IMR-90 (cell line): ENCODE data around the gene MLH3. TPM values are rescaled to one million over a fixed set of nuclear protein-coding genes. Genes with fewer than 3 reads are reported as not detected.

Experiments
- ATAC-seq: fragments of 200-7000 bp; cut with Tn5 transposase; 2 replicates; pipeline ENCODE4 v1.9.1; 2020; ENCODE audit warnings: low read depth, mild to moderate bottlenecking, moderate library complexity
- BruUV-seq: library from RNA; stranded (reverse); fragments of 400-500 nt; replicated peaks from 2 replicates; lab custom pipeline; 2021; lab: Mats Ljungman, UMichigan
- CTCF ChIA-PET: fragments of 300-600 bp; formaldehyde crosslinking; extraction: SDS; loops from one replicate; lab custom pipeline; 2021; ENCODE audit warnings: antibody characterized with exemption; lab: Yijun Ruan, JAX
- POLR2A ChIA-PET: fragments of 300-600 bp; sonication (Branson Sonifier 250); formaldehyde crosslinking; loops from one replicate; lab custom pipeline; 2022; ENCODE audit warnings: antibody characterized with exemption; ENCODE audit not compliant: unreplicated experiment; lab: Charles Lee
- DNase-seq: peaks from one replicate; pipeline ENCODE4 v3.0.0; 2013
- H2AFZ ChIP-seq: replicated peaks from 2 replicates; pipeline ENCODE3; 2013; ENCODE audit warnings: low read length, mild to moderate bottlenecking; ENCODE audit not compliant: poor library complexity
- H2AK5ac ChIP-seq: 2 replicates; pipeline ENCODE4 v1.6.1; 2013; ENCODE audit warnings: low read depth, low read length, inconsistent platforms
- H2AK9ac ChIP-seq: replicated peaks from 2 replicates; pipeline ENCODE3; 2013; ENCODE audit warnings: mild to moderate bottlenecking, low read depth, low read length, moderate library complexity; ENCODE audit not compliant: poor library complexity
- H2BK120ac ChIP-seq: 2 replicates; pipeline ENCODE4 v1.6.1; 2013; ENCODE audit warnings: low read depth, low read length, inconsistent platforms
- H2BK15ac ChIP-seq: 3 replicates; pipeline ENCODE4 v1.6.1; 2013; ENCODE audit warnings: low read depth, low read length, inconsistent platforms
- H2BK20ac ChIP-seq: 2 replicates; pipeline ENCODE4 v1.6.1; 2013; ENCODE audit warnings: low read depth, mild to moderate bottlenecking, inconsistent platforms, low read length, moderate library complexity
- H2BK5ac ChIP-seq: 2 replicates; pipeline ENCODE4 v1.6.1; 2013; ENCODE audit warnings: mild to moderate bottlenecking, low read depth, low read length, inconsistent platforms; ENCODE audit not compliant: poor library complexity, severe bottlenecking
- H3K14ac ChIP-seq: replicated peaks from 2 replicates; pipeline ENCODE4 v1.6.1; 2013; ENCODE audit warnings: low read depth, low read length, inconsistent platforms
- H3K18ac ChIP-seq: 2 replicates; pipeline ENCODE4 v1.6.1; 2013; ENCODE audit warnings: low read depth, low read length, control low read depth
- H3K23ac ChIP-seq: 2 replicates; pipeline ENCODE4 v1.6.1; 2013; ENCODE audit warnings: low read depth, low read length, inconsistent platforms
- H3K27ac ChIP-seq: 2 replicates; pipeline ENCODE4 v1.5.1; 2013; ENCODE audit warnings: mild to moderate bottlenecking, control low read depth, low read length; ENCODE audit not compliant: insufficient read depth
- H3K27me3 ChIP-seq: 2 replicates; pipeline ENCODE4 v1.6.1; 2013; ENCODE audit warnings: low read length; ENCODE audit not compliant: control insufficient read depth, insufficient read depth
- H3K36me3 ChIP-seq: 2 replicates; pipeline ENCODE4 v1.6.1; 2013; ENCODE audit warnings: low read length, mixed read lengths; ENCODE audit not compliant: control insufficient read depth, insufficient read depth
- H3K4ac ChIP-seq: 2 replicates; pipeline ENCODE4 v1.6.1; 2013; ENCODE audit warnings: low read depth, low read length, inconsistent platforms
- H3K4me1 ChIP-seq: 2 replicates; pipeline ENCODE4 v1.6.1; 2013; ENCODE audit warnings: low read length, mixed read lengths; ENCODE audit not compliant: control insufficient read depth, insufficient read depth
- H3K4me2 ChIP-seq: 2 replicates; pipeline ENCODE4 v1.6.1; 2013; ENCODE audit warnings: low read depth, mild to moderate bottlenecking, control low read depth, low read length, moderate library complexity
- H3K4me3 ChIP-seq: 2 replicates; pipeline ENCODE4 v1.5.1; 2013; ENCODE audit warnings: low read depth, mild to moderate bottlenecking, control low read depth, low read length, moderate library complexity; ENCODE audit not compliant: insufficient read depth
- H3K56ac ChIP-seq: 2 replicates; pipeline ENCODE4 v1.6.1; 2013; ENCODE audit warnings: low read length, inconsistent platforms; ENCODE audit not compliant: insufficient read depth; ENCODE audit errors: extremely low read depth
- H3K79me1 ChIP-seq, 2 experiments: 2 replicates each; pipeline ENCODE4 v1.6.1; 2013; ENCODE audit warnings: low read length in 2 of 2, inconsistent platforms in 1 of 2, low read depth in 1 of 2
- H3K9ac ChIP-seq: 2 replicates; pipeline ENCODE4 v1.6.1; 2013; ENCODE audit warnings: low read depth, low read length, control low read depth
- H3K9me1 ChIP-seq: 2 replicates; pipeline ENCODE4 v1.6.1; 2013; ENCODE audit warnings: low read length, inconsistent platforms; ENCODE audit not compliant: insufficient read depth
- H3K9me3 ChIP-seq: 2 replicates; pipeline ENCODE4 v1.6.1; 2013; ENCODE audit warnings: low read length; ENCODE audit not compliant: control insufficient read depth, insufficient read depth
- H4K20me1 ChIP-seq: 2 replicates; pipeline ENCODE4 v1.6.1; 2013; ENCODE audit warnings: low read length, inconsistent platforms; ENCODE audit not compliant: insufficient read depth
- H4K5ac ChIP-seq: 2 replicates; pipeline ENCODE4 v1.6.1; 2013; ENCODE audit warnings: mild to moderate bottlenecking, low read depth, low read length, control low read depth
- H4K8ac ChIP-seq, 2 experiments: 2 replicates each; pipeline ENCODE4 v1.6.1; 2013; ENCODE audit warnings: low read depth in 2 of 2, low read length in 2 of 2, control low read depth in 1 of 2, inconsistent platforms in 1 of 2
- H4K91ac ChIP-seq: 2 replicates; pipeline ENCODE4 v1.6.1; 2013; ENCODE audit warnings: low read depth, low read length, inconsistent platforms; ENCODE audit not compliant: insufficient read depth
- CEBPB ChIP-seq: IDR thresholded peaks from 2 replicates; pipeline ENCODE4 v1.6.1; 2012; ENCODE audit warnings: low read depth, low read length, improper control_type of control experiment
- CHD1 ChIP-seq: IDR thresholded peaks from 2 replicates; pipeline ENCODE4 v1.6.1; 2012; ENCODE audit warnings: low read depth, low read length, improper control_type of control experiment
- MXI1 ChIP-seq: IDR thresholded peaks from 2 replicates; pipeline ENCODE4 v1.6.1; 2012; ENCODE audit warnings: low read depth, mild to moderate bottlenecking, low read length, moderate library complexity, borderline replicate concordance
- RAD21 ChIP-seq: IDR thresholded peaks from 2 replicates; pipeline ENCODE4 v1.6.1; 2012; ENCODE audit warnings: low read length, improper control_type of control experiment
- WGBS, 2 experiments: methylation state at CpG; one replicate each; pipeline versions ENCODE4 v1.1.5 to v1.1.7; 2013; ENCODE audit warnings: missing lambda C conversion rate in 2 of 2; ENCODE audit not compliant: insufficient read length in 1 of 2; ENCODE audit errors: extremely low coverage in 2 of 2; 5-methylcytosine and 5-hydroxymethylcytosine counted together
- dilution Hi-C: fragments of 300-500 bp; cut with HindIII; formaldehyde crosslinking; loops from one replicate; pipeline ENCODE4 v1.14.3; 2018; ENCODE audit warnings: low sequenced_read_pairs; ENCODE audit not compliant: unreplicated experiment
- in situ Hi-C: fragments of 300-500 bp; cut with MboI; formaldehyde crosslinking; loops from 3 replicates; pipeline ENCODE4 v1.14.3; 2019; ENCODE audit warnings: low sequenced_read_pairs, inconsistent platforms, mixed read lengths
- intact Hi-C: fragments of 100-400 bp; cut with micrococcal nuclease; formaldehyde crosslinking; loops from 2 replicates; pipeline ENCODE4 v1.10.0; 2022
- polyA plus RNA-seq, 3 experiments: library from polyadenylated mRNA; depleted of rRNA; stranded (reverse); fragments of >200 nt; gene quantifications; 2 replicates each; pipeline ENCODE4 v1.2.3, GENCODE V29; 2012; ENCODE audit warnings: low replicate concordance in 1 of 3
- total RNA-seq: library from RNA; depleted of rRNA; stranded (reverse); fragments of >200 nt; gene quantifications from 2 replicates; pipeline ENCODE4 v1.2.3, GENCODE V29; 2012

Gene MLH3
- total and polyA plus RNA-seq, 2 of the 4 experiments (the other 2 are of a cell fraction), result 5.6 to 14.7 TPM

DNA sequence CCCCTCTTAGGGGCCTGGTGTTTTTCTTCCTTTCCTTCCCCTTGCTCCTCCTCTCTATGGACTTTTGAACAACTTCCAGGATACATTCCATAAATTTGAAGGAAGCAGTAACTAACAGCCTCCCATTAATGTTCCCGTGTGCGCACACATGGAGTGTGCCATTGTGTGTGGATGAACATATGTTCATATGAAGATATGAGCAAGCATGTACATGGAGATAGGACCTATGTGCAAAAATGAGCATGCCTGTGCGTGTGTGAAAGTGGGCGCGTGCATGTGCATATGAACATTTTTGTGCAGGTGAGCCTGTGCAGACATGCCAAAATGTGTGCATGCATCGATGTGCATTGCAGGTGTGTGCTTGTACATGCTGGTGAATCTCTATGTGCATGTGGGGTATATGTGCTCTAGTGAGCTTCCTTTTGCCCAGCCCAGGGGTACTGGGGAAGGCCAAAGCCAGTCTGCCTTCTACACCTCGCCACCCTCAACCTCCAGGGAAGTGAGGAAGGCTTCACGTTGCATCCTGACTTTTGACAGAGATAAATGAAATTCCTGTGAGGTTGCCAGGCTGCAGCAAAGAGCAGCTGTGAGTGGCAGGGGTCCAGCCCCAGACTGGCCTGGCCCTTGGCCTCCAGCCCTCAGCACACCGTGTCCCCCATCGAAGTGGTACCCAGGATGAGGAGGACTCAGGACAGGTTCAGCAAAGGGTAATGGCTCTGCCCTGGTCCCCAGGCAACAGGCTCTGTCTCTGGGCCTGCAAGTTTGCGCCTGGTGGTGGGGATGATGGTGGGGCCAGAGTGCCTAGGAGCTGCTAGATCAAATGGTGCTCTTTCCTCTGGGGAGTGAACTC lies 74.8 kb downstream of the MLH3 start:
- Histone ChIP-seq H3K14ac (no peak overlapping the region), H3K4ac (no peak overlapping the region), H2BK20ac (no peak overlapping the region), H2BK15ac (no peak overlapping the region), H3K18ac (no peak overlapping the region), H3K27me3 (peaks cover 2% of the 10 kb centered on the region; the same call in 1 of the 2 replicates), H2BK120ac (no peak overlapping the region), H3K4me2 (no peak overlapping the region), H3K56ac (no peak overlapping the region), H4K91ac (no peak overlapping the region), H3K79me1 (no peaks in the 10 kb centered on the region), H3K27ac (no peak overlapping the region), H3K36me3 (no peaks in the 10 kb centered on the region), H4K5ac (no peak overlapping the region), H3K9me3 (no peaks in the 10 kb centered on the region), H3K23ac (no peak overlapping the region), H2AK9ac (no peak overlapping the region), H2AK5ac (no peak overlapping the region), H4K8ac (no peak overlapping the region), H3K9me1 (peaks cover 9% of the 10 kb centered on the region; the same call in 1 of the 2 replicates), H2AFZ (no peak overlapping the region), H3K9ac (no peak overlapping the region), H2BK5ac (no peak overlapping the region), H3K4me3 (no peak overlapping the region), H3K4me1 (peaks cover 14% of the 10 kb centered on the region), H4K20me1 (no peaks in the 10 kb centered on the region)
- ChIA-PET POLR2A (no interaction called here), CTCF (interaction anchor here (0.7 kb wide), 1 partner anchor 12 kb away, joined by 3 read pairs; no protein-coding TSS in a partner anchor)
- intact Hi-C loops (no loop called here), in situ Hi-C loops (no loop called here), dilution Hi-C loops (no loop called here)
- no TSS peak for BruUV-seq
- WGBS, 2 experiments, result 81% methylated on average over 8 of the region's 11 CpGs; no CpG with 5 or more reads in 1 of the 2 experiments
- no peak for DNase-seq
- ATAC-seq, result no peak
- TF ChIP-seq MXI1 (no peak), CEBPB (no peak), CHD1 (no peak), RAD21 (no peak)
